Calu3 (cell line): ENCODE data around the gene IGFBP7. TPM values are rescaled to one million over a fixed set of nuclear protein-coding genes. Genes with fewer than 3 reads are reported as not detected.
"Not testable (repeated sequence)": the region's sequence is repeated elsewhere in the genome, so short reads cannot be mapped to it uniquely, and the experiment has no call there.

Experiments
- BruUV-seq: library from RNA; stranded (reverse); fragments of 400-500 nt; replicated peaks from 2 replicates; lab custom pipeline; 2021; lab: Mats Ljungman, UMichigan
- CTCF ChIA-PET: fragments of 300-600 bp; sonication (Branson Sonifier 250); formaldehyde crosslinking; loops from one replicate; lab custom pipeline; 2022; ENCODE audit warnings: antibody characterized with exemption; lab: Charles Lee
- DNase-seq: peaks from one replicate; pipeline ENCODE4 v3.0.0; 2022
- H3K27ac Mint-ChIP-seq: one replicate; pipeline ENCODE4 v1.8.0; 2022; ENCODE audit warnings: mixed read lengths; ENCODE audit not compliant: unreplicated experiment
- H3K27me3 Mint-ChIP-seq: one replicate; pipeline ENCODE4 v1.8.0; 2022; ENCODE audit warnings: mixed read lengths; ENCODE audit not compliant: unreplicated experiment
- H3K36me3 Mint-ChIP-seq: one replicate; pipeline ENCODE4 v1.8.0; 2022; ENCODE audit warnings: mild to moderate bottlenecking, moderate library complexity, mixed read lengths; ENCODE audit not compliant: insufficient read depth, unreplicated experiment
- H3K4me1 Mint-ChIP-seq: one replicate; pipeline ENCODE4 v1.8.0; 2022; ENCODE audit warnings: mild to moderate bottlenecking, low read depth, mixed read lengths; ENCODE audit not compliant: unreplicated experiment
- H3K4me3 Mint-ChIP-seq: one replicate; pipeline ENCODE4 v1.8.0; 2022; ENCODE audit warnings: mild to moderate bottlenecking, low read depth, moderate library complexity, mixed read lengths; ENCODE audit not compliant: unreplicated experiment
- H3K9me3 Mint-ChIP-seq: one replicate; pipeline ENCODE4 v1.8.0; 2022; ENCODE audit warnings: low read depth, mixed read lengths; ENCODE audit not compliant: unreplicated experiment
- intact Hi-C: fragments of 100-400 bp; cut with micrococcal nuclease; formaldehyde crosslinking; loops from one replicate; pipeline ENCODE4 v1.10.0; 2022; ENCODE audit not compliant: unreplicated experiment
- total RNA-seq: library from RNA; stranded (reverse); gene quantifications from 2 replicates; pipeline ENCODE4 v1.2.3, GENCODE V29; 2022
- TF ChIP-seq, protein P1 (sequence below): fragments of 200-600 bp; IDR thresholded peaks from one replicate; pipeline ENCODE4 v1.8.0; 2022; ENCODE audit warnings: antibody characterized with exemption; ENCODE audit not compliant: unreplicated experiment

The IGFBP7 gene
- total RNA-seq, 1 experiment from 2014 or later = 20.6 TPM

DNA sequence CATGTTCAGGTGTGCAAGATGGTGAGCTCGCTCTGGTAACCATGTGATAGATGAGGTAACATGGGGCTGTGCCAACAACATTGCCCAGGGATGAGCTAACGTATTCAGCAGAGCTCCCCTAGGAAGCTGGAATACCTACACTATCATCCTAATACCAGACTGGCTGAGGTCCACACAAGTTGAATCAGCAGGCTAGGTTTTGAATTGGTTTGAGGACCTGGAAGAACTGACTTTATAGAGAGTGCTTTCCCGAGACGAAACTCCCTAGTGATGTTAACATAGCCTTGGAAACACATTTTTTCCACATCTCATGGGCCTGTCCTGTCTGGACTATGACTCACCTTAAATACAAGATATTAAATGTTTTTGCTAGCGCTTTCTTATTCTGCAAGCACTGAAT is 56.7 kb downstream of the IGFBP7 start:
- Mint-ChIP-seq H3K4me1 (peaks cover 10% of the 10 kb centered on the region), H3K27ac (no peak overlapping the region), H3K4me3 (no peak overlapping the region), H3K36me3 (no peaks in the 10 kb centered on the region), H3K27me3 (peaks cover 27% of the 10 kb centered on the region), H3K9me3 (no peaks in the 10 kb centered on the region)
- DNase-seq = no peak
- TF ChIP-seq, protein P1, sequence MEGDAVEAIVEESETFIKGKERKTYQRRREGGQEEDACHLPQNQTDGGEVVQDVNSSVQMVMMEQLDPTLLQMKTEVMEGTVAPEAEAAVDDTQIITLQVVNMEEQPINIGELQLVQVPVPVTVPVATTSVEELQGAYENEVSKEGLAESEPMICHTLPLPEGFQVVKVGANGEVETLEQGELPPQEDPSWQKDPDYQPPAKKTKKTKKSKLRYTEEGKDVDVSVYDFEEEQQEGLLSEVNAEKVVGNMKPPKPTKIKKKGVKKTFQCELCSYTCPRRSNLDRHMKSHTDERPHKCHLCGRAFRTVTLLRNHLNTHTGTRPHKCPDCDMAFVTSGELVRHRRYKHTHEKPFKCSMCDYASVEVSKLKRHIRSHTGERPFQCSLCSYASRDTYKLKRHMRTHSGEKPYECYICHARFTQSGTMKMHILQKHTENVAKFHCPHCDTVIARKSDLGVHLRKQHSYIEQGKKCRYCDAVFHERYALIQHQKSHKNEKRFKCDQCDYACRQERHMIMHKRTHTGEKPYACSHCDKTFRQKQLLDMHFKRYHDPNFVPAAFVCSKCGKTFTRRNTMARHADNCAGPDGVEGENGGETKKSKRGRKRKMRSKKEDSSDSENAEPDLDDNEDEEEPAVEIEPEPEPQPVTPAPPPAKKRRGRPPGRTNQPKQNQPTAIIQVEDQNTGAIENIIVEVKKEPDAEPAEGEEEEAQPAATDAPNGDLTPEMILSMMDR = no peak
- BruUV-seq = no TSS peak
- intact Hi-C loops = no loop called here
- CTCF ChIA-PET = interaction anchor here (0.6 kb wide), 1 partner anchor 667 kb away, joined by 5 read pairs; no protein-coding TSS in a partner anchor

- H3K4me3 Mint-ChIP-seq = no peak overlapping the region
- no TSS peak for BruUV-seq
- no peak overlapping the region for H3K27ac Mint-ChIP-seq
- intact Hi-C loops = no loop called here
- H3K36me3 Mint-ChIP-seq = no peaks in the 10 kb centered on the region
- TF ChIP-seq, protein P1 = no peak
- H3K4me1 Mint-ChIP-seq = peaks cover 10% of the 10 kb centered on the region
- CTCF ChIA-PET = no interaction called here
- peaks cover 27% of the 10 kb centered on the region for H3K27me3 Mint-ChIP-seq
- H3K9me3 Mint-ChIP-seq = no peaks in the 10 kb centered on the region
- DNase-seq = no peak
Measured at GRCh38 chr4:57051524-57051923, 58.7 kb downstream of the IGFBP7 start.

- no peak overlapping the region for H3K4me3 Mint-ChIP-seq
- DNase-seq = no peak
- H3K27ac Mint-ChIP-seq = no peak overlapping the region
- intact Hi-C loops = no loop called here
- BruUV-seq = no TSS peak
- no peaks in the 10 kb centered on the region for H3K9me3 Mint-ChIP-seq
- H3K36me3 Mint-ChIP-seq = no peaks in the 10 kb centered on the region
- H3K4me1 Mint-ChIP-seq = peaks cover 10% of the 10 kb centered on the region
- TF ChIP-seq, protein P1 = no peak
- peaks cover 27% of the 10 kb centered on the region for H3K27me3 Mint-ChIP-seq
- CTCF ChIA-PET = no interaction called here
Measured at GRCh38 chr4:57051095-57051494, 59.1 kb downstream of the IGFBP7 start.

DNA sequence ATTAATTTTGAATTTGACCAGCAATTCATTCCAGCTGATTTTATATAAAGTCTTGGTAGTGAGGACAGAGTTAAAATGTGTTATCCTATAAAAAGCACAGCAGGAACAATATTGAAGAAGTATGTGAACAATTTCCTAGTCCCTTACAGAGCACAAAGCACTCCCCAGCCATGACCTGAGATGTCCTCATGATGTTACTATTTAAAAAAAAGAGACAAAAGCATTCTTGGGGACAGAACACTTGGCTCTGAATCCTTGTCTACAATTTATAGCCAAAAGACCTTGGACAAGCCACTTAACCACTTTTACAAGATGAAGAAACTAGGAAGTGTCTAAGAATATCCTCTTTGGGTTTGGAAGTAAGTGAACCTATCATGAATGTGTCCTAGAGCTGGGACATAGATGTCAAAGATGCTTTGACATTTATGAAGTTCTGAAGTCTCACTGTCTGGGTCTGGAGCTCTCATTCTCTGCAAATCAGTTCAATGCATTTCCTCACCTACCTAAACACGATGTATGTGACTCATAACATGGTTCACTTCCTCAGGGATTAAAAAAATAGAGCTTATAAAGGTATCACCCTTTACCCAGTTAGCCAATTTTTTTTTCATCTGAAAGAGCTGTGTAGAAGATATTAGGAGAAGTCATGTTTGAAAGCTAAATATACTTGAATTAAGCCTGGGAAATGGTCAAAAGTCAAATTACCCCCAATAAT is 61.4 kb downstream of the IGFBP7 start:
- no peaks in the 10 kb centered on the region for H3K36me3 Mint-ChIP-seq
- H3K27ac Mint-ChIP-seq = no peak overlapping the region
- TF ChIP-seq, protein P1 = no peak
- peaks cover 10% of the 10 kb centered on the region for H3K4me1 Mint-ChIP-seq
- DNase-seq = no peak
- H3K9me3 Mint-ChIP-seq = no peaks in the 10 kb centered on the region
- CTCF ChIA-PET = no interaction called here
- H3K4me3 Mint-ChIP-seq = no peak overlapping the region
- no TSS peak for BruUV-seq
- intact Hi-C loops = no loop called here
- peaks cover 14% of the 10 kb centered on the region for H3K27me3 Mint-ChIP-seq

DNA sequence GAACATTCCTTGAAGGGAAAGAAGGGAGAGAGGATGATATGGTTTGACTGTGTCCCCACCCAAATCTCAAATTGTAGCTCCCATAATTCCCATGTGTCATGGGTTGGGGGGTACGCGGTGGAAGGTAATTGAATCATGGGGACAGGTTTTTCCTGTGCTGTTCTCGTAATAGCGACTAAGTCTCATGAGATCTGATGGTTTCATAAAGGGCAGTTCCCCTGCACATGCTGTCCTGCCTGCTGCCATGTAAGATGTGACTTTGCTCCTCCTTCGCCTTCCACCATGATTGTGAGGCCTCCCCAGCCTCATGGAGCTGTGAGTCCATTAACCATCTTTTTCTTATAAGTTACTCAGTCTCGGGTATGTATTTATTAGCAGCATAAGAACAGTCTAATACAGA is 63.1 kb downstream of the IGFBP7 start:
- H3K9me3 Mint-ChIP-seq, H3K27ac Mint-ChIP-seq, DNase-seq, BruUV-seq, intact Hi-C loops, H3K4me3 Mint-ChIP-seq, H3K36me3 Mint-ChIP-seq, CTCF ChIA-PET: not testable (repeated sequence)
- Mint-ChIP-seq H3K27me3 (peaks cover 14% of the 10 kb centered on the region), H3K4me1 (peaks cover 10% of the 10 kb centered on the region)
